Natural killer cell (primary cell): ENCODE measurements around the gene CSRP3. TPM values are rescaled to one million over a fixed set of nuclear protein-coding genes. Genes with fewer than 3 reads are reported as not detected.

Source experiments
- ATAC-seq, 3 donors: fragments of 150-1000 bp in 2 of 3; fragments of 200-7000 bp in 1 of 3; cut with Tn5 transposase; 1 replicate in 1 of 3; 2 replicates in 2 of 3; pipeline ENCODE4 v1.10.0; 2021; ENCODE audit warnings: mild to moderate bottlenecking in 2 of 3, moderate library complexity in 2 of 3
- DNase-seq, 2 donors: peaks; one replicate each; pipeline versions ENCODE4 v3.0.0 to v3.0.0-alpha.2; 2013 to 2021; ENCODE audit warnings: mixed read lengths in 1 of 2
- H3K27ac ChIP-seq: one replicate; pipeline ENCODE4 v1.5.1; 2013; ENCODE audit warnings: mild to moderate bottlenecking, low read length
- H3K27me3 ChIP-seq: one replicate; pipeline ENCODE4 v1.6.1; 2013; ENCODE audit warnings: low read length; ENCODE audit not compliant: control insufficient read depth, insufficient read depth
- H3K36me3 ChIP-seq: one replicate; pipeline ENCODE4 v1.6.1; 2013; ENCODE audit warnings: low read length; ENCODE audit not compliant: control insufficient read depth, insufficient read depth
- H3K4me1 ChIP-seq: one replicate; pipeline ENCODE4 v1.6.1; 2013; ENCODE audit warnings: low read length; ENCODE audit not compliant: control insufficient read depth, insufficient read depth
- H3K4me3 ChIP-seq: one replicate; pipeline ENCODE4 v1.5.1; 2013; ENCODE audit warnings: low read length
- H3K9me3 ChIP-seq: one replicate; pipeline ENCODE4 v1.6.1; 2013; ENCODE audit warnings: low read length; ENCODE audit not compliant: control insufficient read depth, insufficient read depth
- H3K27ac Mint-ChIP-seq, 2 donors: one replicate each; pipeline ENCODE4 v1.8.0; 2022; ENCODE audit warnings: mild to moderate bottlenecking in 2 of 2, mixed read lengths in 2 of 2, moderate library complexity in 1 of 2
- H3K27me3 Mint-ChIP-seq, 2 donors: one replicate each; pipeline ENCODE4 v1.8.0; 2022; ENCODE audit warnings: low read depth in 2 of 2, mixed read lengths in 2 of 2
- H3K36me3 Mint-ChIP-seq: one replicate; pipeline ENCODE4 v1.8.0; 2022; ENCODE audit warnings: mixed read lengths
- H3K4me1 Mint-ChIP-seq, 2 donors: one replicate each; pipeline ENCODE4 v1.8.0; 2022; ENCODE audit warnings: mixed read lengths in 2 of 2
- H3K4me3 Mint-ChIP-seq: one replicate; pipeline ENCODE4 v1.8.0; 2022; ENCODE audit warnings: mild to moderate bottlenecking, moderate library complexity, mixed read lengths
- H3K9me3 Mint-ChIP-seq, 2 donors: one replicate each; pipeline ENCODE4 v1.8.0; 2022; ENCODE audit warnings: mixed read lengths in 2 of 2
- CTCF ChIP-seq: fragments of 200-600 bp; IDR thresholded peaks from one replicate; pipeline ENCODE4 v1.8.0; 2022; ENCODE audit warnings: antibody characterized with exemption
- WGBS: methylation state at CpG from one replicate; pipeline ENCODE4 v1.1.7; 2013; ENCODE audit warnings: missing lambda C conversion rate; ENCODE audit not compliant: insufficient coverage; 5-methylcytosine and 5-hydroxymethylcytosine counted together
- intact Hi-C: fragments of 100-400 bp; cut with micrococcal nuclease; formaldehyde crosslinking; loops from one replicate; pipeline ENCODE4 v1.14.2; 2022
- total RNA-seq, 4 donors: library from RNA; stranded (reverse); fragments of 120-200 nt in 1 of 4; gene quantifications; one replicate each; pipeline versions ENCODE4 v1.2.3 to v1.2.4, GENCODE V29; 2013 to 2022

Gene CSRP3
- total RNA-seq, 3 donors from 2014 or later (not counting 1 experiment from before 2014, with no cell fraction given), result not detected

- H3K27ac Mint-ChIP-seq, result no peak overlapping the region
- no peak for TF ChIP-seq CTCF
- no peaks in the 10 kb centered on the region for H3K36me3 ChIP-seq
- H3K27me3 Mint-ChIP-seq, result peaks cover 5 to 6% of the 10 kb centered on the region in 2 donors
- H3K4me3 ChIP-seq, result no peak overlapping the region
- no peaks in the 10 kb centered on the region for H3K9me3 ChIP-seq
- no peaks in the 10 kb centered on the region for H3K9me3 Mint-ChIP-seq
- over 99% methylated on average over 7 of the region's 8 CpGs for WGBS
- intact Hi-C loops, result no loop called here
- peaks cover 6 to 15% of the 10 kb centered on the region in 2 donors for H3K4me1 Mint-ChIP-seq
- H3K27ac ChIP-seq, result no peak overlapping the region
- ATAC-seq (no peak), DNase-seq (no peak)
- H3K36me3 Mint-ChIP-seq, result no peaks in the 10 kb centered on the region
- peaks cover 11% of the 10 kb centered on the region for H3K27me3 ChIP-seq
- peaks cover 20% of the 10 kb centered on the region for H3K4me1 ChIP-seq
- no peak overlapping the region for H3K4me3 Mint-ChIP-seq
These were observed 35.6 kb upstream of the CSRP3 start for GRCh38 chr11:19237381-19237780.

GRCh38 chr11:19234231-19234817 is 32.5 kb upstream of the CSRP3 start:
- no peak overlapping the region for H3K27ac Mint-ChIP-seq
- H3K27me3 Mint-ChIP-seq, result no peaks in the 10 kb centered on the region
- H3K4me1 Mint-ChIP-seq, result no peaks in the 10 kb centered on the region
- 95% methylated on average over 3 of the region's 5 CpGs for WGBS
- no peak overlapping the region for H3K4me3 Mint-ChIP-seq
- H3K36me3 Mint-ChIP-seq, result no peaks in the 10 kb centered on the region
- no peak for ATAC-seq
- Histone ChIP-seq H3K4me1 (no peaks in the 10 kb centered on the region), H3K36me3 (no peaks in the 10 kb centered on the region), H3K27ac (no peak overlapping the region), H3K9me3 (no peaks in the 10 kb centered on the region), H3K4me3 (no peak overlapping the region), H3K27me3 (no peaks in the 10 kb centered on the region)
- intact Hi-C loops, result no loop called here
- no peaks in the 10 kb centered on the region for H3K9me3 Mint-ChIP-seq
- no peak for TF ChIP-seq CTCF
- no peak for DNase-seq

- no peak overlapping the region for H3K4me3 ChIP-seq
- no peaks in the 10 kb centered on the region for H3K36me3 ChIP-seq
- H3K27me3 ChIP-seq, result no peaks in the 10 kb centered on the region
- no peaks in the 10 kb centered on the region for H3K36me3 Mint-ChIP-seq
- intact Hi-C loops, result no loop called here
- H3K27ac Mint-ChIP-seq, result no peak overlapping the region
- no peaks in the 10 kb centered on the region for H3K4me1 Mint-ChIP-seq
- no peak overlapping the region for H3K27ac ChIP-seq
- no peaks in the 10 kb centered on the region for H3K9me3 Mint-ChIP-seq
- ATAC-seq (no peak), DNase-seq (no peak)
- H3K27me3 Mint-ChIP-seq, result no peaks in the 10 kb centered on the region
- no peak for TF ChIP-seq CTCF
- no peaks in the 10 kb centered on the region for H3K9me3 ChIP-seq
- no peak overlapping the region for H3K4me3 Mint-ChIP-seq
- H3K4me1 ChIP-seq, result no peaks in the 10 kb centered on the region
- WGBS, result 84% methylated on average over 5 of the region's 6 CpGs
These were observed 31.2 kb upstream of the CSRP3 start for GRCh38 chr11:19232910-19233503.

- Mint-ChIP-seq H3K27me3 (no peaks in the 10 kb centered on the region), H3K9me3 (no peaks in the 10 kb centered on the region), H3K27ac (no peak overlapping the region), H3K4me1 (no peaks in the 10 kb centered on the region), H3K4me3 (no peak overlapping the region), H3K36me3 (no peaks in the 10 kb centered on the region)
- DNase-seq, result no peak
- Histone ChIP-seq H3K4me3 (no peak overlapping the region), H3K4me1 (no peaks in the 10 kb centered on the region), H3K27me3 (no peaks in the 10 kb centered on the region), H3K36me3 (no peaks in the 10 kb centered on the region), H3K9me3 (no peaks in the 10 kb centered on the region), H3K27ac (no peak overlapping the region)
- 93% methylated on average over 5 of the region's 5 CpGs for WGBS
- no peak for ATAC-seq
- intact Hi-C loops, result no loop called here
- no peak for TF ChIP-seq CTCF
These were observed 27.9 kb upstream of the CSRP3 start for GRCh38 chr11:19229671-19230070.
